ENCODE results near the gene DPM2.

DPM2 gene, protein sequence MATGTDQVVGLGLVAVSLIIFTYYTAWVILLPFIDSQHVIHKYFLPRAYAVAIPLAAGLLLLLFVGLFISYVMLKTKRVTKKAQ

DNA sequence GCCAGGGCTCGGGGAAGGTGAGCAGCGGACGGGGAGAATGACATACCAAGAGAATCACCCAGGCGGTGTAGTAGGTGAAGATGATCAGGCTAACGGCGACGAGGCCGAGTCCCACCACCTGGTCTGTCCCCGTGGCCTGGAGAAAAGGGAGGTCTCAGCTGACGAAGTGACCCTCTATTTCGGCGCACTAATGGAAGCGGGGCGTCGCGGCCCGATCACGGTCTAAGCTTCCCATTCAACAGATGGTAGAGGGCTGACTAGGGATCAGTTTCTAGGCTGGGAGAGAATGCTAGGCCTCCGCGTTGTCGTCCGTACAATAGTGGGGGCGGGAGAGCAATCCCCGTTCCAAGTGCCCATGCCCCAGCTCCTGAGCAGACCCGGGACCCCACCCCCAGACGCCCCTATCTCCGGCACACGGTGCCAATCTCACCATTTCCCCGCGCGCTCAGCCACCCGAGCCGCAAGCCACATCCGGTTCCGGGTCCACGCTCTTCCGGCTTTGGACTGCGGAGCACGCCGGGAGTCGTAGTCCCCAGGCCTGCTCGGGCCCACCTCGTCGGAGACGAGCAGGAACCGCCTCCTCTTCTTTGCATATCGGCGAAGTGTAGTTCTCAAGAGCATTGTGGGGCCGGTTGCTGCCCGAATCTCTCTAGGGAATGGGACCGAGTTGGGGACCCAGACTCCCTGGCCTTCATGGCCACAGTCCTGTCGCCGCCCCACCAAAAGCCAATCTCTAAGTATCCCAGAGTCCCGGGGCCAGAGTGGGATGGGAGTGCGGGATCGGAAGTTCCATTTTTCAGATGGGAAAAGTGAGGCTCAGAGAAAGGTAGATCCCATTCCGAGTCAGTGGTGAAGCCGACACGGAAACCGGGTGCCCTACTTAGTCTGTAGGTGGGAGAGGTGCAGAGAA lies at the start of gene DPM2:
Gene DPM2 (minus strand): TSS at position 467 of the 910 bp plus-strand sequence. CDS start 34 bp downstream, at position 433.
- DNase-seq, result peak; percentile 93

DNA sequence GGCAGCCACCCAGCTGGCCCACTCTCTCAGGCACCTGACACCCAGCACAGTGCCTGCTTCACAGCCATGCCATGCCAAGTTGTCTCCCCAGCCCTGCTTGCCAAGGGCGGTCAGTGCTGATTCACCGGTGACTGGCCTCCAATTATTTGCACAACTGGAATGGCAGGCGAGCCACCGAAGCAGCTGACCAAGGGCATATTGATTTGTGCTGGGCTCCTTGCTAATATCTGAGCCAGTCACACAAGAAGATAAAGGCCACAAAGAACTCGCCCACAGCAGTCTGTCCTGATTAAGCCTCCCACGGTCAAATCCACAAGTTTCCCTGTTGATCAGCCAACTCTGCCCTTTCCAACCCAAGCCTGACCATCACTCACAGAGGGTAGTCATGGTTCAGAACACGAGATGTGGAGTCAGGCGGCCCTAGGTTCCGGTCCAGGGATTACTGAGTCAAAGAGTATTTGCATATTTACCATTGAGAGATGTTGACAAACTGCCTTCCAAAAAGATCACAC lies 49.5 kb upstream of the DPM2 start:
- no peak for DNase-seq

DNA sequence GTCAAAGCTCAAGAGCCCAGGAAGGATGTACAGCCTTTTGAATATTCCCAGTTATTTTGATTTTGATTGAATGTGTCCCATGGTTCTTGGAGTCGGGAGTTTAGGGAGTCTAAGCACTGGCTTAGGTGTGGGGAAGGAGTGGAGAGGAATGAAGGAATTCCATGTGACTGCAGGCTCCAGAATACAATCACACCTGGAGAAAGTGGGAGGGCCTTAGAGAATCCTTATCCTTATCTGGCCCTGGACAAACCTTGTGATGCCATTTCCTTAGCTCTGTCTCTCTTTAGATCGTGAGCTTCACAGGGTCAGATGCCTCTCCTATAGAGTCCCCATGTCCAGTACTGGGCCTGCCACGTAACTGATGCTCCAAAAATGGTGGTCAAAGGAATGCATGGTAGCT lies 47.4 kb upstream of the DPM2 start:
- DNase-seq, result no peak

DNA sequence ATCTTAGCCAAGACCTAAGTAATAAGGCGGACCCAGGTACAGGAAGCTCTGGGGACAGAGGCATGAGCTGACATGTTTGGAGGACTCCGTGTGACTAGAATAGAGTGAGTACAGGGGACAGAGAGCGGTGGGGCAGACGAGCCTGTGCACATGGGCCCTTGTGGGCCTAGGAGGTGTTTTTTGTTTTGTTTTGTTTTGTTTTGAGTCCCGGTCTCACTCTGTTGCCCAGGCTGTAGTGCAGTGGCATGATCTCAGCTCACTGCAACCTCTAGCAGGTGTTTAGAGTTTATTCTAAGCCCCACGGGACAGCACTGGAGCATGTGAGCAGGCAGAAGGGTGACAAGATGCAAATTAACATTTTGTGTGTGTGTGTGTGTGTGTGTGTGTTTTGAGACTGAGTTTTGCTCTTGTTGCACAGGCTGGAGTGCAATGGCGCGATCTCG lies 46.2 kb upstream of the DPM2 start:
- DNase-seq, result no peak

DNA sequence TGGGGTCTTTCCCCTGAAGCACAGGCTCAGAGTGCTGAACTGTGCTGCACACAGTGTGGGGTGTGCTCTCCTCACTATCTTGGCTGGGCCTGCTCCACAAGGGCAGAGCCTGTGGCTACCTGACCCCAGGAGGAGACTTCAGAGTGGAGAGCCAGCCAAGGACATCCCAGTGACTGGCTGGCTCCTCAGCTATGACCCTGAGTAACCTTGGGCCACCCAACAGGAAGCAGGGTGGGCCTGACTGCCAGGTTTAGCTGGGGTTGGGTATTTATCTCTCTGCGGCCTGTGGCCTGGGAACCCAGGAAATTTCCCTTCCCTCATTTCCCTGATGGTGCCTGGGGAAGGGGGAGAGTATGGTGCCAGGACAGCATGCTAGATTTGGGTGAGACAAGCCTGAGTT lies 45.3 kb upstream of the DPM2 start:
- no peak for DNase-seq

DNA sequence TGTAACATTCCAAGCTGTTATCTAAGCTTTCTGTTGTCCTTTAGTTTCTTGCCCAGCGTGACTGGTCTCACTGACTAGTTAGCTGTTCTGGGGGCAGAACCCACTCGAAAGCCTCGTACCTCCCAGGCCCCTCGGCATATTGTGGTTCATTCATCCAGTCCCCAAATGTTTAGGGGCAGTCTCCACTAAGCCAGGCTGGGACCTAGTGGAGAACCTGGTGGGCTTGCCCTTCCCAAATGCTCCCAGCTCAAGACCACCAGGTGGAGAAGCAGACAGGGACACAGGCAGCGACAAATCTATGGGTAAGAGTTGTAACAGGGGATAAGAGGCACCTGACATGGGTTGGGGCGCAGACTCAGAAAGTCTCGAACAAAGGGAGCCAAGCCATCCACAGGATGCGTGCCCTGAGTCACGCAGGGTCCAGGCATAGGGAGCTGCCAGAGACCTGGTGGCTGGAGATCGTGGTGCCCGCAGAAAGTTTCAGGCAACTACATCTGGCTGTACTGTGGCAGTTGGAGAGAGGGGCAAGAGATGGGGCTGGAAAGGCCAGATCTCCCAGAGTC lies 44.0 kb upstream of the DPM2 start:
- no peak for DNase-seq

DNA sequence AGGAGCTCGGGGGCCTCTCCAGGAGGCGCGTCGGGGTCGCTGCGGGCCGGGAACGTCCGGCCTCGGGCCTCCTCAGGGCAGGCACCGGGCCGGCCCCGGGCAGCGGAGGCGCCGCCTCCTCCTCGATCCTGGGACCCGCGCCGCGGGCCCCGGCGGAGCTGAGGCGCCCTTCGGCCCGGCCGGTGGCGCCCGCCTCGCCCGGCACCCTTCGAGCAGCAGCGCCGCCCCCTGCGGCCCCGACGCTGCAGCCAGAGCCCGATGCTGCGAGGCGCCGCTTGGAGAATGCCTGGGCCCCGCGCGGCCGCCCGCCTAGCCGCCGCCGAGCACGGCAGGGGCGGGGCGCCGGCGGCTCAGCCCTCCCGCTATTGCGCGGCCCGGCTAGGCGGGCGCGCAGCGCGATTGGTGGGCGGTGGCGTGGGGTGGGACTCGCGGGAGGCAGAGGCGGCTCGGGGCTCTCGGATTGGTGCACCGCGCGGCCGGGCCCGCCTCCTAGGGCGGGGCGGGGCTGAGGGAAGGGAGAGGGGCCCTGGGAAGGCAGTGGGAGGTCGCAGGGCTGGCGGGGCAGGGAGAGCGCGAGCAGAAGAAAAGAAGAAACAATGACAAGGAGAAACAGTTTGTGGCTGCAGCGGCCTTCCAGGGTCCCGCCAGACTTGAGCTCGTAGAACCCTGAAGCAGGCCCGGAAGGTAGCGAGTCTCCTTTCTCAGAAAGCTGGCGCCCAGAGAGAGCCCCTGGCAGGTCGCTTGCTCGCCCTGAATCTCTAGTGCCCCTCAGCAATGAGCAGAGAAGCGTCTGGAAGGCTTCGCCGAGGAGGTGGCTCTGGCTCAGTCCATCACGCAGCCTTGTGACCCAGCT lies 43.3 kb upstream of the DPM2 start, which contains the start of gene EEIG1:
Gene EEIG1 (minus strand): TSS at position 284 of the 853 bp plus-strand sequence. CDS start 852 bp downstream, outside the sequence.
- DNase-seq, result peak; percentile 98

DNA sequence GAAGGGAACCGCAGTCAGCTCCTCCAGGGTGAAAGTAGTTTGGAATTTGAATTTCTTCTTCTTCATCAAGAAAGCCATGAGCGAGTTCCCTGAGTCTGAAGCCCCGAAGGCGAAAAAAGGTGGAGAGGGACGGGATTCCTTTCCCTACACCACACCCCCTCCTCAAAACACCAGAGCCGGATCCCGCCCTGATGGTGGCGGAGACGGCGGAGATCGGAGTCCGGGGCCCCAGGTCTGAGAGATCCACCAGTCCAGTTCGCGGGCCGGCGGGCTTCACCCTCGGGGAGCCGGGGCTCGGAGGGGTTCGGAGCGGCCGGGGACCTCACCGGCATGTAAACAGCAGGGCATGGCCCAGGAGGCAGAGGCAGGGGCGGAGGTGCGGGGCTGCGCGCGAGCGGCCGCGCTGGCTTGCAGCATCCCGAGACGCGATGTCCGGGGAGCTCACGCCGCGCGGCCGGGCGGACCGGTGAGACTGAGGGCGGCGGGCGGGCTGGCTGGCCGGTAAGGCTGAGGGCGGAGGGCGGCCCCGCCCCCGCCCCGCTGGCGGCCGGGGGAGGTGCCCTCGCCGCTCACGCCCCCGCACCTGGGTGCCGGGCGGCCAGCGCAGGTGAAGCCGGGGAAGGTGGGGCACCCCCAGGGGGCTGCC lies 42.5 kb upstream of the DPM2 start:
- no peak for DNase-seq

DNA sequence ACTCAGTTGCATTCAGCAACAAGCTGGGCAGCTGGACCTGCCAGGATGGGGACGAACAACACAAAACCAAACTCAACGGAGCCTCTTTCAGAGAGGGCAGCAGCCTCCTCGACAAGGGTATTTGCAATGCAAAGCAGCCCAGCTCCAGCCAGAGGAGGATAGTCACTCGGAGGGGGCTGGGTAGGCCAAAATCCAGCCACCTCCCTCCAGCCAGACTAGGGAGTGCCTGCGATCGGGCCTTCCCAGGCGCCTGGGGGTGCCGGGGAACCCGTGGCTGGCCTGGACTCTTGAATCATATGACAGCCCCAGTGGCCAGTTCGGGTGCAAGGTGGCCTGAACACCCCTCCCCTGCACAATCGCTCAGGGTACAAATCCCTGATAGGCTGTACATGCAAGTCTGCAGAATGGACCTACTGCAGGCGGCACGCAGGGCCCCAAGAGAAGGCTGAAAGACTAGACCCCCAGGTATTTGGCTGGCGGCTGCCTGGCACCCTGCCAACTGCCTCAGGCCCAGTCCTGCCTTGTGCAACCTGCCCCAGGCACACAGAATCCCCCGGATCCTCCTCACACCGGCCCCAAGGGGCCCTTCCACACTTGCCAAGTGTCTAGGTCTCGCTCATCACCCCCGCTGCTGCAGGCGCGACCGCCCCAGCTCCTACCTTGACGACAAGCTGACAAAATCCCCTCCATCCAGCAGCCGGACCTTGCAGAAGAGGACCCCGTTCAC lies 41.8 kb upstream of the DPM2 start:
- DNase-seq, result peak; percentile 65

DNA sequence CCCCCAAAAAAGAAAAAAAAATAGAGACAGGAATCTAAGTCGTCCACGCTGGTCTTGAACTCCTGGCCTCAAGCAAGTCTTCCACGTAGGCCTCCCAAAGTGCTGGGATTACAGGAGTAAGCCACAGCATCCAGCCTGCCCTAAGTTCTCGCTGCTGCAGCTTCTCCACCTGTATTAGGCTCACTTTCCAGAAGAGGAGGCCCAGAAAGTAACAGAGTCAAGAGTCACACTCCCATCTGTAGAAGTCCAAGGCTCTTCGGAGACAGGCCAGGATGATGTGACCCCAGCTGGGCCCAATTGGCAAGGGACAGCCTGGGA lies 41.3 kb upstream of the DPM2 start:
- no peak for DNase-seq

DNA sequence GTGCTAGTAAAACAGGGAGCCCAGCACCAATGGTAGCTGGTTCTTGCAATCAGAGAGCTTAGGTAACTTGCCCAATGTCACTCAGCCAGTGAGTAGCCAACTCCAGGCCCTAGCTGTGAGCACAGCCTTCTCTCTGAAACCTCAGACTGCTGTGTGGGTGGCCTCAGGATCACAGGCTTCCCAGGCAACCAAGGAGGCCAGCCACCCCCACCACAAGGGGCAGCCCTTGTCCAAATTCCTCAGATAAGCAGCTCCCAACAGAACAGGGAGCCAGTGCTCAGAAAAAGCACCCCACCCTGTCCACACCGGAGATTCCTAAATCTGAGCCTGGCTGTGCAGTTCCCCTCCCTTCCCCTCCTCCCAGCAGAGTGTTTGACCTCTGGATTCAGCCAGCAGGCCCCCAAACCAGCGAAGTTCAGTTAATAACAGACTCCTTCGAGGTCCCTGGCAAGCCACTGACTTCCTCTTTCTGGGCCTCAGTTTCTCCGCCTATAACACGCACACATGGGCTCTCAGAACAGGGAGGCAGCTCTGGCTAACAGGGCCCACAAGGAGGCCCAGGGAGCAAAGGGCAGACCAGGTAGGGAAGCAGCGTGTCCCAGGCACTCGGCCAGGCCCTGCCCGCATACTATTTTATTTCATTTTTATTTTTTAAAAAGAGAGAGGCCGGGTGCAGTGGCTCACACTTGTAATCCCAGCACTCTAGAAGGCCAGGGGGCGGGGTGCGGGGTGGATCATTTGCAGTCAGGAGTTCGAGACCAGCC lies 40.4 kb upstream of the DPM2 start:
- no peak for DNase-seq

DNA sequence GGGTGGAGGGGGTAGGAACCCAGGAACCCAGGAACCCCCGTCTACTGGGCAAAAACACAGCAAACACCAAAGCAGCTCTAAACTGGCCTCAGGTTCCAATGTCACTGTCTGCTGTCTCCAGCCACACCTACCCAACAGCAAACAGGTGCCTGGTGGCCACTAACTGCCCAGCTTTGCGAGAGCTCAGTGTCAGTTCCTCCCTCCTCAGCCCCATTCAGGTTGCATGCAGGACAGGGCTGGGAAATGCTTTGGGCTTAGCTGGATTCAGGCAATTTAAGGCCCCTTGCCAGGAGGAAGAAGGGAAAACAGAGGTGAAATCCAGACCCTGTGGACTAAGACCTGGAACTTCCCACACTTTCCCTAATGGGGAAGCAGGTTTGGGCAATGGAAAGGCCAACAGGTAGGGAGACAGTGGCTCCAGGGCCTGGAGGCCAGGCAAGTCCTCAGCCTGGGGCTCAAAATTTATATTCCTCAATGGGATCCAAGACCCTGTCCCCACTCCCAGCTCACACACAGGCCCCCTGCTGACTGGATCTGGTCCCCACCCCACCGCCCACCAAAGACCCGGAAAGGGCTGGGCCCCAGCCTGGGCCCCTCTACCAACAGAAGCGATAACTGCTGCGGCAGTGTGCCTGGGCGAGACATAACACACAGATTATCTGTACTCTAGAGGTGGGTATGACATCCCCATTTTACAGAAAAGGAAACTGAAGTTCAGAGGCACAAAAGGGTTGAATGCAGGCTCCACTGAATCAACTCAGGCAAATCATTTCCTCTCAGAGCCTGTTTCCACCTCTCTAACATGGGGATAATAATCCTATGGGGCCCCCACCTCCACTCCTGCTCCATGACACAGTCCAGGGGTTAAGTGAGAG lies 39.6 kb upstream of the DPM2 start:
- no peak for DNase-seq

DNA sequence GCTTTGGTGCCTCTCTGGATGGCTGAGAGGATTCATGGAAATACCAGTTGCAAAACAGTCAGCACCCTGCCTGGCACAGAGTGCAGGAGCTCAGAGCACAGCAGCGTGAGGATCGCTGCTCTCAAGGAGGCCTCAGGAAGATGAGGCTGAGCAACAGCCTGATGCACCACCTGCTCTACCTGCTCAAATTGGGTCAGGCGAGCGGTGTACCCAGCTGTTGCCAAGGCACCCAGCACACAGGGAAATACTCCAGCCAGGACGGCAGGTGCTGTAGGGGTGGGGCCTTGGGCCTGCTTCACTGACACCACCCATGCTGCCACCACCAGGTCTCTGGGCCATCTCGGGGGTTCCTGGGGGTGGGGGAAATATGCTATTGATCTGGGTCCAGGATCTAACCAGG lies 38.8 kb upstream of the DPM2 start:
- DNase-seq, result no peak

DNA sequence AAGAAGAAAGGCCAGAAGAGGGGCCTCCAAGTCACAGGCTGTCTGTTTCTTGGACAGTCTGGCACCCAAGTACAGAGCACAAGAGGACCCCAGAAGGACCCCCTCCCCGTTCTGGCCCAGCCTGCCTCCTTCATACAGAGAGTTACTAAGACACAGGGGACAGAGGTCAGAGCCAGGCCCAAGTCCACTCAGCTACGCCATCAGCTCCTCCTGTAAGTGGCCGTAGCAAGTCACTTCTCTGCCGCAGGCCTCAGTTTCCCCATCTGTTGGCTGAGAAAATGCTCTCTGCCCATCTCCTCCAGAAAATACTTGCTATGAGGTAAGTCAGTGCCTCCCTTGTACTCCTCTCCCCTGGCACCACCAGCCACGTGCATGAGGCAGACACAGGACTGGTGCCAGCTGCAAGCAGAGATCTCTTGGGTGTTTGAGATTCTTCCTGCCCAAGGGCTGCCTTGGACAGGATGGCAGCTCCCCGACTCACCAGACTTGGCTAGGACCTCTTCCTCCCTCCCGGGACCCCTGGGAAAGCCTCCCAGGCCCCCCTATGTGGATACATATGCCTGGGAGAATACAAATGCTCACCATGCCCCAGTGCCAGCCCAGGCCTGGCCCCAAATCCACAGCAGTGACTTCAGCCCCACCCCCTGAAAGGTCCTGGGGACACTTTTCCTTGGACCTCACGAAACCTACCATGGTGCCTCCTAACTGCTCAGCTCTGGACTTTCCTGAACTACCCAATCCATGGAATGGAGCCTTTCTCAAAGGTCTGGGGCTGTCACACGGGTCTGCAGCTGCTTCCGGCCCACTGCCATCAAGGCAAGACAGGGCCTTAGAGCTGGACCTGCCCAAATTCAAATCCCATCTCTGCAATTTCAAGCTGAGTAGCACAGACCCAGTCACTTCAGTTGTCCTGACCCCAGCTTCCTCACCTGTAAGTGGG lies 38.0 kb upstream of the DPM2 start:
- DNase-seq, result no peak

DNA sequence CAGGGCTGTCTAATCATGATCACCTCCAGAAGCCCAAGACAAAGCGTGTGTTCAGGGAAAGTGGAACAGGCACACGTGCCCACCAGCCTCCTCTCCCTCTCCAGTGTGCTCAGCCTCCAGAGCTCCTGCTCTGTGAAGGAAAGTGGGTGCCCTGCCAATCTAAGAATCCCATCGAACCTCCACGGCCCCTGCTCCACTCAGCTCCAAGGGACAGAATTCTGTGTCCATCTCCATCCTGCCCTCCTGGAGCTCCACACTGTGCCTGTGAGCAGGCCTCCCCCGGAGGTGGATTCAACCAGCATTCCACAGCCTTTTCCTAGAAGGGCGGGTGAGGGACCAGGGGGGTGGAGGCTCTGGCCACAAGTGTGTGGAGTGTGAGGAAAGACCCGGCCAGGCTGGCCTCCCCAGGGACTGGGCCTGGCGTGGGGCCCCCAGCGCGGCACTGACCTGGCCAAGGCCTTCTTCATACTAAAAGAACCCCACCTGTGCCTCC lies 37.2 kb upstream of the DPM2 start:
- no peak for DNase-seq

DNA sequence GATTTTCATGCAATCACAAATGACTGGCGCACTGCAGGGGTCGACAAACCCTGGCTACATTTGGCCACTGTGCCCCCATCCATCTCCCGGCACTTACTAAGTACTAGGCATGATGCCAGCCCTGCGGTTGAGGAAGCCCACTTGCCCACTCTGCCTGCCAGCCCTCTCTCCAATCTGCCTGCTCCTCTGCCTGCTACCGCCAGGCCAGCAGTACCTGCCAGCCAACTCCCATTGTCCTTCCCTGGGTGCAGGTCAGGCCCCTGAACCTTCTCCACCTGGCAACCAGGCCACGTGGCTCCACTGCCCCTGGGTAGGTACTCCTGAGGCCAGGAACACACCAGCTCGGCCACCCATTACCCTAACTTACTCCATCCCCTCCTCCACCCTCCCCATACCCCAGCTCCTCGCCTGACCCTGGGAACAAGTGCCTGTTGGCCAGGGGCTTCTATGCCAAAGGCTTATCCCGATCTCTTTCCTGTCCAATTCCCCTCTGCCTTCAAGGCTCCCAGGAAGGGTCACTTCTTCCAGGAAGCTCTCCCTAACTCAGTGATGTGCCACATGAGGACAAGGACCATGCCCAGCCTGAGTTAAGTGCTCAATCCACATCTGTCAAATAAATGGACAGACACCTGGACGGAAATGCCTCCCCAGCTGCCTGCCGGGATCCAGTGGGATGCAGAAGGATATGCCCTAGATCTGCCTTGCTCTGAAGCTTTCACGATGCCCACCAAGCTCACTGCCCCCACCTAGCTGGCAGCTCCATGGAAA lies 36.5 kb upstream of the DPM2 start:
- no peak for DNase-seq

DNA sequence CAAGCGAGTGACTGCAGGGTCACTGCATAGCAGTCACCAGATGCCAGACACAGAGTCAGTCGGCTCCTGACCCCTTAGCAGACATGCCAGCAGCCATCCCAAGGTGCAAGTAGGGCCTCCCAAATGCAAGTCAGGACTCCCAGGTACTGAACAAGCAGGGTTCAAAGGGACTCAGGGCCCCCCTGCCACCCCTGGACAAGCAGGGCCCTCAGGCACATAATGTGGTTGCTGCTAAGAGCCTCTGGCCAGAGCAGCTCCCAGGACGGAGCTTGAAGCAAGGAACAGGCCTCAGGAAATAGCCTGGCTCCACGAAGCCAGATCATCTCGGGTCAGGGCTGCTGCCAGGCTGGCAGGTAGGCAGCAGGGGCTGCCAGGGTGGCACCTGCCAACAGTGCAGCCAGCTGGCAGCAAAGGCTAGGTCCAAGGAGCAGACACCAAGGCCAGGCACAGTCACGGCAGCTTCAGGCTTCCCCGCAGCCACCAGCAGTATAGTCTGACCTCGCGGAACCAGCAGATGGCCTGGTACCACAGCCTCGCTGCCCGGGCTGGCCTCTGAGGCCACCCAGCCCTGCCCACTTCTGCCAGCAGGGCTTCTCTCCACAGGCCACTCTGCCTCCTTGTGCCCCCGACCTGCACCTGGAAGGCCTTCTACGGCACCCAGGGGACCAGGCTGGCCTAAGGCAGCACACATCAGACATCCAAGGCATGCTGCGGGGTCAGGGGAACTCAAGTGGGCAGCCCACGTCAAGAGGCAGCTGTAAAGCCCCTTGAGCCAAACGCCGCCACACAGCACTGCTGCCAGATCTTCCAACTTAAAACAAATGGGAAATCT lies 35.7 kb upstream of the DPM2 start:
- no peak for DNase-seq

Measured in femur (tissue), 1 donor.